Fibroblast of peridontal ligament (primary cell): ENCODE data around the gene RNF133.

Experiments
- DNase-seq: peaks from one replicate; pipeline ENCODE4 v3.0.0-alpha.2; 2010; ENCODE audit errors: extremely low read depth

Gene RNF133, protein sequence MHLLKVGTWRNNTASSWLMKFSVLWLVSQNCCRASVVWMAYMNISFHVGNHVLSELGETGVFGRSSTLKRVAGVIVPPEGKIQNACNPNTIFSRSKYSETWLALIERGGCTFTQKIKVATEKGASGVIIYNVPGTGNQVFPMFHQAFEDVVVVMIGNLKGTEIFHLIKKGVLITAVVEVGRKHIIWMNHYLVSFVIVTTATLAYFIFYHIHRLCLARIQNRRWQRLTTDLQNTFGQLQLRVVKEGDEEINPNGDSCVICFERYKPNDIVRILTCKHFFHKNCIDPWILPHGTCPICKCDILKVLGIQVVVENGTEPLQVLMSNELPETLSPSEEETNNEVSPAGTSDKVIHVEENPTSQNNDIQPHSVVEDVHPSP

DNA sequence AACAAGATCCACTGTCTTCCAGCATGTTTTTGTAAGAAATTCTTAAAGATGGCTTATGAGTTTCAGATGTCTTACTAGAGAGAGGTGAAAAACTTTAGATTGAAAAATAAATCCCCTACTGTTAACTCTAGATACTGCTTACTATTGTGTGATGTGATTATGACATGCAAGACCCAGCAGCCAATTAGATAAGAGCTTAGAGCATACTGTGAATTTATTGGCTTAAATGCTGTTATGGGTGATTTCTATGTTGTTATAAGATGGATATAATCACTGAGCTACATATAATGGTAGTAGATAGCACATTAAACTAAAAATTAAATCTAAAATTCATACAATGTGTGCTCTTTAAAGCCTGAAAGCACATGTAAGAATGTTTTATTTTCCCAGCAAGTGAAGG is at the start of gene RNF133:
Gene RNF133 (minus strand): TSS at position 101 of the 400 bp plus-strand sequence. CDS start 199 bp downstream, outside the sequence.
- no peak for DNase-seq

DNA sequence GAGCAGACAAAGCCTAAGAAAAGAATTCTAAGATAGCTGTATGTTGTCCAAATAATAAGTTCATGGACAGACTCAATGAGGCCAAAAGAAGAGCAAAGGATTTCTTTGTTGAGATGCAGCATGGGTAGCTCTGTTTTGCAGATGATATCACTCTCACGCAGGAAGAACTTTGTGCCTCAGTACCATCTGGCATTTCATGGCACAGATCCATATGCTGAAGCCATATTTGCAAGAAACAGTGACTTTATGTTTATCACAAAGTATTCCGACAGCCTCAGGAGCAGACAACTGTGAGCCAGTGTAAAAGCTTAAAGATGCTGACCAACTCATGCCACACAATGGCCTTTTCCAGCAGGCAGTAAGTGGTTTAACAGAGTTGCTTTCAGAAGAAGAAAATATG is 49.3 kb upstream of the RNF133 start:
- DNase-seq, result no peak

DNA sequence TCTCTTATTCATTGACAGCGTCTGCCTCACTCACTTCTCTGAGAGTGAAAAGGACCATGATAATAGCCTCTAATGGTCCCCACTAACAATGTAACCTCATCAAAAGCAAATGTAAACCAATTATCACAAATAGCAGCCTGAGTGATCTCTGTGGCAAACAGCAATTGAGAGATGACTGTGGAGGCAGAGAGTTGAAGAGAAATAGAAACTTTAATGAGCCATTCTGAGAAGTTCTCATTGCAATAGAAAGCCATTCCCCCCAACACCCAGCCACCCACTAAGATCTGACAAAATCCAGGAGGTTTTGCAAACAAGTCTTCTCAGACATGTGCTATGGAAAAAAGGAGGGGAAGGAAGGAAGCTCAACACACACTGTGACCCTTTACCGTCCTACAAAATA is 48.0 kb upstream of the RNF133 start:
- DNase-seq, result no peak

DNA sequence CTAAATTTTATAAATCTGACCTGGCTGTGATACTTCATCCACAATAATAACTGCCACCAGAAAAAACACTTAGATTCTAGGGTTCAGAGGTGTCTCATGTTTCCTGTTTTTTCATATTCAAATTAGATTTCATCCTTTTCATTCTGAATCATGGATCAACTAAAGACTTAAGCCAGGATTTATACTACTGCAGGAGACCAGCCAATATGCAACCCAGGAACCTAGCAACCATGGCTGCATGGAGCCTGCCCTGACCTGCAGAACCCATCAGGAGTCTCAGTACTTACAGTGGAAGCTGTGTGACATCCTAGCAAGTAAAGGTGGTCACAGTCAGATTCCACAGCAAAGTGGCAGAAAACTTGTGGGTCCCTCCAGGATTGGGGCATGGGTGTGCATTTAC is 44.3 kb upstream of the RNF133 start:
- no peak for DNase-seq

DNA sequence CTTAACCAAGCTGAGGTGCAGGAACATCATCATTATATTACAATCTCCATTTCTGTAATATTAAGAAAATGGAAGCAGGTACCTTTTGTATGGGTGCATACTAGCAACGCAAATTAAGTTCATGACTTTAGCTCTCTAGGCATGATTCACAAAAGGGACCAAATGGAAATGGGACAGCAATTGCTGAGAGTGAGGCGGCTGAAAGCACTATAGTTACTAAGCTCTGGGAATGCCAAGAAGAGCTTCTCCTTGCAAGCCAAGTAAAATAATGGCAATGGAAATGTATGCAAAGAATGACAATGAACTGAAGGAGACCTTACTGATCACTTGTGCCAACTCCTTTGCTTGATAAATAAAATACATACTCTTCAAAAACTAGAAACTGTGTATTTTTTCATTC is 40.0 kb upstream of the RNF133 start:
- DNase-seq, result no peak

DNA sequence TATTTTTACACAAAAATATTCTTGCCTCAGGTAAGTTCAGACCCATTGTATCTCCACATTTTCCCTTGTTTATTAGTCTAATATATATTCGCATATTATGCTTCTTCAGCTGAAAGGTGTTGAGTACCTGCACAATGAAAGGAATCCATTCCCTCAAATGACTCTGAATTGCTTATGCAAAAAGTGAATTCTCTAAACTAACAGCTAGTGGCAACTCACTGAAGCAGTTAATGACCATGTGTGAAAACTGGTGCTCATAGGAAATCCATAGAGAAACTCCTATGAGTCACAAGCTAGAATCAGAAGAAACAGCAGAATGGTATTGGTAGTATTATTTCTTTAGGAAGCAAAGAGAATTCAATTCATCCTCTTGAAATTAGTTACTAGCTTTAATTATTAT is 37.3 kb upstream of the RNF133 start:
- no peak for DNase-seq

DNA sequence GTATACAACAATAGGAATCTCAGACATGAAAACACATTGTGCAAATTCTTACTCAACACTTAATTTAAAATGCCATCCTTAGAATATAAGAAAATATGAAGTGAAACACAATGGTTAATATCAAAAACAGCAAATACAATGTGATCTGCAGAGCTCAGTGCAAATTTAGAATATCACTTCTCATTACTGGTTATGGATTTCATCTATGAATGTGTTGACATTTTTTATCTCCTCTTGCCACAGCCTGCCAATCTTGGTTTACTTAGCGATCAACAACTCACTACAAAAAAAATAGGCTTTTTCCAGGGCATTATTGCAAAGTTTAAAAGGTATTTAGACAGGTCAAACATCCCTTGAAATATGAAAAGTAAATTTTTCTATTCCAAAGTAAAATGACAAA is 28.8 kb upstream of the RNF133 start:
- no peak for DNase-seq

DNA sequence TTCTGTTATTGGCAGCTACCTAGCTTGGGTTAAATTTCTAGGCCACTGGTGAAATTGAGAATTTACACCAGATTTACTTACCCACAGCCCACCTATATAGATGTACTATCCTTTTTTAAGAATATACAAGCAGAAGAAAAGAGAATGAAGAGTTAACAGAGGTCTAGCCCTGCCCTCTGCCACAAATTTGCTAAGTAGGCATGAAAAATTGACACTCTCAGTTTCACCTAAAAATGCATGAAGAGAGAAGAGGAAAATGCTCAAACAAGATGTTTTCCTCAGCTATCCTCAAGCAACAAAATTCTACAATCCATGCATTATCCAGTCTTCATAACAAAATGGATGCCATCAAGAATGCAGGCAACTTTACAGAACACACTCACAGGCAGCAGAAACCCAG is 28.4 kb upstream of the RNF133 start:
- DNase-seq, result no peak

DNA sequence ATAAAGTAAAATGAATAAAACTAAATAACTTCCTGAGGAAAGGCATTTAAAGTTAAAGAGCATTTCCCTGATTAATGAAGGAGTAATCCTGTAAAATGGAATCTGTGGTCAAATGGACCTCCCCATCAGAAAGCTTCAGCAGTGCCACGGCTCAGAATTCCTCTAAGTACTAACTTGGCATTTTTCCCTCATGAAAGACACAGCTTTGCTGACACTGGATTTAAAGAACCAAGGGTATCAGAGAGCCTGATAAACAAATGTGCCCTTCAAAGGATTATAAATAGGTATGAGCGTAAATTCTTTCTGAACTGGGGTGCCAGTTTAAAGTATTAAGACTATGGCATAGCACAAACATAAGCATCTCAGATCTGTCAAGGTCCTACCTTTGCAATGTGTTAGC is 28.0 kb upstream of the RNF133 start:
- no peak for DNase-seq

DNA sequence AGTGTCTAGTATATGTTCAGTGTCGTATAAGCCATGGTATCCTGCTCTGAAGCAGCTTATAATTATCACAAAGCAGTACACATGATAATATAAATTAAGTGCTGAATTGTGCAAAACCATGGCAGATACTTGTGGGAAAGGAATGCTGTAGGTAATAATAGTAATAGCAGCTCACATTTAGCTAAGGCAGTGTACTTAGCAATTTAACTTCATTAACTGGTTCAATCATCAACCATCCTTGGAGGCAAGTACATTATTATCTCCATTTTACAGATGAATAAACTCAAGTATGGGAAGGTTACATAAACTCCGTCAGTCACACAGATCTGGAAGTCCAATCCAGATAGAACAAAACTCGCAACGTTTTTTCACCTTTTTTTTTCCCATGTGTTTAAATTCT is 25.4 kb upstream of the RNF133 start:
- DNase-seq, result no peak

DNA sequence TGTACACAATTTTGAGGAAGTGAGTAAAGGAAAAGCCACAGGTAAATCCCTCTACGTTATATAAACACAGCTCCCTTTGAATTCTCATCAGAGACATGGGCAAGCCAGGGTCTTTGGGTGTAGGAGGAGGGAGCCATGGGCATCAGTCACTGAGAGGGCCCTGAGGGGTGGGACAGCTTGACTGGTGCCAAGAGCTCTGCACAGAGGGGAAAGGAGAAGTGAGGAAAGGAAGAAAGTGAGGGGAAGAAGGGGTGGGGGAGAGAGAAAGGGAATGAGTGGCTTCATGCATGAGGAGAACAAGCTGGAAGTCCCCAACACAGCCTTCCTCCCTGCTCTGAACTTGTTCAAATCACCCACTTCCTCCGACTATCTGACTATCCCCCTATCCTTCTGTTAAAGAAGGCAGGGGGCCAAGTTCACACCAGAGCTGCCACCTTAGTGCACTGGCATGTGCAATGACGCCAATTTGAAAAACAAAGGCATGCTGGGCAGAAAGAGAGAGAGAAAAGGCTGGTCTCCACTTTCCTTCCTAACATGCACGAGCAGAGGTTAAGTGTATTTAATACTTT is 20.2 kb upstream of the RNF133 start:
- DNase-seq, result no peak

DNA sequence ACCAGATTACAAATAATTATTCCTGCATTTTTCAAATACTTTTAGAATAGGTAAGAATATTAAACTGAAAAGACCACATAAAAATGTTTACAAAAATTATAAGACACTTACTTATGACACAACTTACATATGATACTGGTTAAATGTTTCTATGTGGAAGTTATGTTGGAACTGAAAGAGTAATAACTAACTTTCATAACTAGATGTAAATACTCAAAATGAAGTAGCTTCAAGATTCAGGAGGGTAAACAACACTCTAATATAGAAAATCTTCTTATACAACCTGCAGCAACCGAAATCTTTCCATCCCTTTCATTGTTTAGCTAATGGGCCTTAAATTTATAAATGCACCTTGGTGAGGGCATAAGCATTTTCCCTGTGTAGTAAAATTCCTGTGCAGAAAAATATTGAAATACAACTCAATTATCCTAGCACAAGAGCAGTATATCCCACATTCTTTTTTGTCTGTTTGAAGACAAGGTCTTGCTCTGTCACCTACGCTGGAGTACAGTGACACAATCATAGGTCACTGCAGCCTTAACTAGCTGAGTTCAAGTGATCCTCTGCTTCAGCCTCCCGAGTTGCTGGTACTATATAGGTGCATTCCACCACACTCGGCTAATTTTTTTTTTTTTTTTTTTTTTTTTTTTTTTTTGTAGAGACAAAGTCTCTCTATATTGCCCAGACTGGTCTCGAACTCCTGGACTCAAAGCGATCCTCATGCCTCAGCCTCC is 18.6 kb upstream of the RNF133 start:
- no peak for DNase-seq

DNA sequence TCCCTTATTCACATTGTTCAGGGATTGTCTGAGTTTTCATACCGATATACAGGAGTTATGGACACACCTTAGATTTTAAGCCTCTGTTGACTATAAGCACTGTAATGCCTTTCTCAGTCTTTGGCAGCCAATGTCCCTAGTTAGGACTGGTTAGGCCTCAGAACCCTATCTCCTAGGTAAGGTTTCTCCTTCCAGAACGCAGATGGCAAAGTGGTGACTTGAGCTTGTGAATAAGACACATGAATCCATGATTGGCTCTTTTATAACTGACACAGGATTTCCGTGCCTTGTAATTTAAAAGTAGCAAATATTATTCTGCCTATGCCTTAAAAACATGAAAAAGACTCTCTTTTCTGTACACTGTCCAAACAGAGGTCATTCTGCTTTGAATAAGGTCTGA is 16.3 kb upstream of the RNF133 start:
- no peak for DNase-seq

DNA sequence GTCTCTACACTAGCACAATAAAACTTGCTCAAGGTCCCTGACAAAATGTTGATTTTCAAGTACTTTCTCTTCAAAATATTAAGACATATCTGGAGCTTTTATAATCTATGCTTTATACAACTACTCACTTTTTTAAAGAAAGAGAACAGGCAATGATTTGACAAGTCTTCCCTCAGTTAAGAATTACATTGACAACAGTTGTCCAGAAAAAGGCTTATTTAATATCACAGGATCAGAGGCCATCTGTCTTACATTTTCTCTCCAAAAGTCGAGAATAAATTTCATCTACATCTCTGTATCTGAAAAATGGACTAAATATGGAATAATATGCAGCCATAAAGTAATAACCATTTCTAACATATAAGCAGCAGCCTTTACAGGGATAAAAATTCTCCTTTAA is 12.0 kb upstream of the RNF133 start:
- no peak for DNase-seq

DNA sequence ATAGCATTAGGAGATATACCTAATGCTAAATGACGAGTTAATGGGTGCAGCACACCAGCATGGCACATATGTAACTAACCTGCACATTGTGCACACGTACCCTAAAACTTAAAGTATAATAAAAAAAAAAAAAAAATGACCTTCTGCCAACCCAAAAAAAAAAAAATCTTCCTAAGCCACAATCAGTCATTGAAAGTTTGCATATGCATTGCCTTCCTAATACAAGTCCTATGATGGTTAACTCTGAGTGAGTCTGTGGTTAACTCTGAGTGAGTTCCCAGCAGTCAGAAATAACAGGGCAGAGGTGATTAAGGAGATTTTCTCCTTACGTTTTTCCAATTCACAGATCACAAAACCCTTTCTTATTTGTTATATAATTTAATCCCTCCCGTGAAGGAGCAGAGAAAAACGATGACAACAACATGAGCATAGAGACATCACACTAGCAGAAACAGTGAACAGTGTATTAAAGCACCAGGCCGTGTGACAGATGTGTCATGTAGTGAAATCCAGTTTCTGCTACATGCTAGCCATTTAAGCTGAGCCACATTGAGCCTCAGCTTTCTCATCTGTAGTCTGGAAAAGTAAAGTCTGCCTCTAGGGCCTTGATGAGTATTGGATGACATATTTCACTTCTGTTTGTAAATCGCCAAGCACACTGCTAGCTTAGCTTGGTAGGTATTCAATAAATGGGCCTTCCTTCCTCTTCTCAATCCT is 11.2 kb upstream of the RNF133 start:
- DNase-seq, result no peak

DNA sequence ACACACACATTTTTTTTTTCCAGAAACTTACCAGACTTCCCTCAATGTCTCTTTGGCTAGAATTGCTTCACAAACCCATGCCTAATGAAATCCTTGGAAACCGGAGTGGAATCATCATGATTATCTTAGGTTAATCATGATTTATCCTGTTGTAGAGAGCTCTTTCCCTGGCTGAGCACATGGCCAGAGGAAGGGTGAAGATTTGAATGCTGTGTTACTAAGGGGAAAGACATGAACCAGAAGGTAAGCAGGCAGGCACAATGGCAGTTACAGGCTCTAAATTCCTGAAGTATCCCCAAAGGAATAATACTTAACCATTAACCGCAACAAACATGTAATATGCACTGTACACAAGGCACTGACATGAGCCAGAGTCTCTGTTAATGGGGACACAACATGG is 7.9 kb upstream of the RNF133 start:
- DNase-seq, result no peak

DNA sequence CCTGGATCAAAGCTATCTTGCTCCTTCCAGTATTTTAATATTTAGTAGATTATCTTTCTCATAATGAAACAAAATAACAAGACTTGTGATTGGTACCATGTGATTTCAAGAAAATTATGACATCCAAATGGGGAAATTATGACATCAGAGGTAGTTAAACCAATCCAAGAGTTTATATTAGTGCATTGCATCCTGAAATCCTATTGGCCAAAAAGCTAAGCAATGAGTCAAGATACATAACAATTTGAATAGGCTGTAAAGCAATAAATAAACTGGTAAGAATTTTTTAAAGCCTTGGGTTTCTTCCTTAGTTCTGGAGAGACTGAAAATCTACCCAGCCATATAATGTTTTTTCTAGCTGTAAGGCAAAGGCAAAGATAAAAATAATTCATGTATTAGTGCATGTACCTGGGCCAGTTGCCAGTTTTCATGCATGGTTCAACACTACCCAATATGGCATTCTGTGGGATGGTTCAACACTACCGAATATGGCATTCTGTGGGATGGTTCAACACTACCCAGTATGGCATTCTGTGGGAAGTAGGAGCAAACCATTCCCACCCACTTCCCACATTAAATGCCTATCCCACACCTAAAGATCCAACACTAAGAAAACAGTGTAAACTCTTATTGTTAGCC is 4.1 kb upstream of the RNF133 start, which contains the start of gene RNF148:
Gene RNF148 (minus strand): TSS at position 51 of the 639 bp plus-strand sequence. CDS start 172 bp downstream, outside the sequence.
- no peak for DNase-seq

DNA sequence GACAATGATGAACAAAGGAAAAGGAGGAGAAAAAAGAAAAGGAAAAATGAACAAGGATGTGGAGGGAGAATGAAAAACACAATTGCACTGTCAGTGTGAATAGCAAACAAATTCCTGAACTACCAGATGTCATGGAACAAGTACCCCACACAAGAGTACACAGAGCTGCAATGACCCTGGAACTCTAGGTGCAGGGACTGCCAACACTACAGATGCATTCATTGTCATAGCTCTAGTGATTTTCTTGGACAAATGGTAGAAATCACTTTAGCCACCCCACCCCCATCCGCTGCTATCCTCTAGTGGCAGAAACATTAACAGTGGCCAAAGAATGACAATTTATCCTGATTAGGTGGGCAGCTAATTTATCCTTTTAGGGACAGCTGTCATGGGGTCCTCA is 3.1 kb downstream of the RNF133 start:
- DNase-seq, result no peak

DNA sequence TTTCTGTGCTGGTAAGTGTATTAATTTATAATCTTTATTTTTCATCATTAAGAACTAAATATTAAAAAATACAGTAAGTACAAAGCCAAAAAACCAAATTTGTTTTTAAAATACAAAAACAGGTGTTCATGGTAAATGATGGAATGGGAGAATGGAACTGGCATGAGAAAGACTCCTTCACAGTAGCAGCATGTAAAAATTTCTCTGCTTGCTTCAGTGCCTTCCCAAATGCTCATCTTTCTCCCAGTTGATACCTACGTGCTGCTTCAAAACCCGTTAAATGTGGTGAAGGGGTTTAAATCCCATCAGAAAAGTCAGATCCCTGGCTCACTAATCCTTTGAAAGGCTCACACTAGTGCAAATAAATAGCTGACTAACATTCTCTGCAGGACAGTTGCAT is 4.2 kb downstream of the RNF133 start:
- no peak for DNase-seq

DNA sequence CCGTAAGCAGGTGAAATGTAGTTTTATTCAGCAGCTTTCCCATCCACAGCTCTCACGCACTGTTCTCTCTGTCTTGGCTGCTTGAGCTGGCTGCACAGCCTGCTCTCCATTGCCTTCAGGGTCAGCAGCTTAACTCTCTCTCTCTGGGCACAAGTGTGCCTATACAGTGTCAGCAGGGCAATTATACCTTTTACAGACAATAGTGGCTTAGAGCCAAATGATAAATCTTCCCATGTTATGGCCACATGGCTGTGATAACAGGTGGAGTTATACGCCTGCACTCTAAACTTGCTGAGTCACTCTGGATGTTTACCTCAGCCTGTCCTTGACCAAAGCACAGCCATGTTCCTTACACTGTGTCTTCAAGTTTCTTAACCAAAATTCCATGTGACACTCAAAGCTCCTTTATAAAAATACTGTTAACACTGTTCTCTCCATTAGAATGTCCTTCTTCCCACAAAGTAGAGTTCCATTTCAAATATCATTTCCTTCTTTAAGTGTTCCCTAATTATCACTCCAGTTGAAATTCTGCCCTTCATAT is 6.1 kb downstream of the RNF133 start:
- no peak for DNase-seq

DNA sequence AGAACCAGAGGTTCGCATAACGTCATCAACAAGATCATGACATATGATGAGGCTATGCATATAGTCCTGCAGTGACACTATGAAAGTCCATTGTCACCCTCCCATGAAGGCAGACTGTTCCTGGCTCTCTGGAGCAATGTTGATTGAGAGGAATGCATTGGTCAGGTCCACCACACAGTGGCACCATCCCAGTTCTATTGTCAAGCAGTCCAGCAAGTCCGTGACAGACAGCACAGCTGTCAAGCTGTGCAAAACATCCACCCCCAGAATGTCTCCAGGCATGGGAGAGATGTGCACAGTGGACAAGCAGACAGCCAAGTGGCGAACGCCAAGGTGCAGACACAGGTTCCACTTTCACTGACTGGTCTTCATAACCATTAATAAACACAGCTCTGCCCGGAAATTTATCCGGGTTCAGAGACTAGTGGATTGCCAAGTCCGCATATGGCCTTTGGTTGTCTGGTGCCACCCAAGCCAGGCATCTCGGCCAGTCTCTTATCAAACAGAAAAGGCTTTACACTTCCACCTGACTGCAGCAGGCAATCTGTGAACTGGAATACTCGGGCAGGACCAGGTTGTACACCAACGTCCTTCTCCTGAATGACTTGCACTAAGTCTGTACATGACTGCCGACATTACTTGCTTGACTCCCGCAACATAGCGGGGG is 7.2 kb downstream of the RNF133 start:
- DNase-seq, result no peak
